ENCODE measurements around the gene PTCD3.
A peak's percentile ranks its signal among the peaks of the same experiment; 100 is the strongest.

The PTCD3 gene

DNA sequence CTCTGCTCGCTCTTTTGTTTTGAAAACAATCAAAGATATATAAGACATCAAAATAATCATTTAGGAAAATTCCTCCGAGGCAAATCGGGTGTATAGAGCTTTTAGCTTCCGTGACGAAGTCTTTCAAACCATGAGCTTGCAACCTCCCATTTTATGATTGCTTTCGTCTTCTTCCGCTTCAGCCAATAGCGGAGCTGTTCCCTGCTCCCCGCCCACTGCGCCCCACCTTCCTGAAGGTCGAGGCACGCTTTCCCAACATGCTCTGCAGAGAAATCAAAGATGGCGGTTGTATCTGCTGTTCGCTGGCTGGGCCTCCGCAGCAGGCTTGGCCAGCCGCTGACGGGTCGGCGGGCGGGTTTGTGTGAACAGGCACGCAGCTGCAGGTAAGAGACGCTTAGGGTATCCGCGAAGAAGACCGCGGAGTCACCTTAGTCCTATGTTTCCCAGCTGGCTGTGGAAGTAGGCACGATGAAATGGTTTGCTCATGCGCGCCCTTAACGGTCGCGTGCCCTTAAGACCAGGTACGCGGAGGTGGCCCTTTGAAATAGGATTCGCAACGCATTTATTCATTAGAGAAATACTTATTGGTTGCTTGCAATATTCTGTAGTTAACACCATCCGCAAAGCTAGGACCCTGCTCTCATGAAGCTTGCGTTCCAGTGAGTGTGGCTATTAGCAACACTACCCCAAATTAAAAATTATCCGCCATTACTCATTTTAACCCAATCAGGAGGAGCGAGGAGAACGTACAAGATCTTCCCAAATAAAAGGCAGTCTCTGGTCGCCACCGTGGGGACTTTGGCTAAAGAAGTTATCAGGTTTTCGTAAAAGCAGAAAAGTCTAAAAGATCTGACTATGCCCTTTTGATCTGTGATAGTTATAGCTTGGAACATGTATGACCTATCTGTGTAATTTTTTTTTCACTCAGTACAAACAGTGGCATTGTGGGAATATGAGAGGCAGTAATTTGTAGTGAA, at the start of gene PTCD3:
Gene PTCD3, plus strand, starts transcription at position 267 of the 977 bp plus-strand sequence. Its CDS starts 13 bp downstream, at position 280.
- peak; percentile 89 for DNase-seq (ENCODE audit: low spot score)

DNA sequence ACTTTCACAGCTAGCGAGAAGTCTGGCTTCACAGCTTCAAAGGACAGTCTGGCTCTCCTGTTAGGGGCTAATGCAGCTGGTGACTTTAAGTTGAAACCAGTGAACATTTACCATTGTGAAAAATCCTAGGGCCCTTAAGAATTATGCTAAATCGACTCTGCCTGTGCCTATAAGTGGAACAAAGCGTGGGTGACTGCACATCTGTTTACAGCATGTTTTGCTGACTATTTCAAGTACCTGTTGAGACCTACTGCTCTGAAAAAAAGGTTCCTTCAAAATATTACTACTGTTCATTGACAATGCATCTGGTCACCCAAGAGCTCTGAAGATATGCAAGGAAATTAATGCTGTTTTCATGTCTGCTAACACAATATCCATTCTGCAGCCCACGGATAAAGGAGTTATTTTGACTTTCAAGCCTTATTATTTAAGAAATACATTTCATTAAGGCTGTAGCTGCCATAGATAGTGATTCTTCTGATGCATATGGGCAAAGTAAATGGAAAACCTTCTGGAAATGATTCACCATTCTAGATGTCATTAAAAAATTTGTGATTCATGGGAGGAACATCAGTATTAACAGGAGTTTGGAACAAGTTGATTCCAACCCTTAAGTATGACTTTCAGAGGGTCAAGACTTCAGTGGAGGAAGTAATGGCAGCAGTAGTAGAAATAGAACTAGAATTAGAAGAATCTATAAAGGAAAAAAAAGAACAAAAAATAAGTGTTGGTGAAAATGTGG, 49.3 kb upstream of the PTCD3 start:
- DNase-seq (ENCODE audit: low spot score) = no peak

DNA sequence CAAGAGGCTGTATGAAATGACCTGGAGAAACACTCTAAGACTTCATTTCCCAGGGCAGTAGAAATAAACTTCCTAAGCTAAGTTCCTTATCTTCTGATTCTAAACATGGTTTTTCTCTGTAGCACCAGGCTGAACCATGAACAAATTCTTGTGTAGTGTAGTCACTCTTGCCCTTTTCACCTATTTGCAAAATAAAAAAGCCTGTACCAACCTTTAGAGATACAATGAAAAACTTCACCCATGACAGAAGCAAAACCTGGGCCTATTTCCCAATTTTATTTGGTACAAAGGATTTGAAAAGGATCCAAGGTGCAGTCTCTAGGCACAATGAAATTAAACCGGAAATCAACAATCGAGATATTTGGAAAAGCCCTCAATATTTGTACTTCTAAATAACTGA, 44.0 kb upstream of the PTCD3 start:
- peak; percentile 47 for DNase-seq (ENCODE audit: low spot score)

DNA sequence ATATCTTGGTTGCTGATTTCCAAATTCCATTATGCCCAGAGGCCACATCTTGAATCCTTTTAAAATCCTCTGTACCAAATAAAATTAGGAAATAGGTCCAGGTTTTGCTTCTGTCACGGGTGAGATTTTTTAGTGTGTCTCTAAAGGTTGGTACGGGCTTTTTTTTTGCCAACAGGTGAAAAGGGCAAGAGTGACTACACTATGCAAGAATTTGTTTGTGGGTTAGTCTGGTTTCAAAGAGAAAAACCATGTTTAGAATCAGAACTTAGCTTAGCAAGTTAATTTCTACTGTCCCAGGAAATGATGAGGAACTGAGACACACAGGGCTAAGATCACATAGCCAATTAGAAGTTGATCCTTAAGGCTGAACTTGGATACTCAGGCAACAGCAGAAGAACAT, 42.0 kb upstream of the PTCD3 start:
- DNase-seq (ENCODE audit: low spot score) = no peak

DNA sequence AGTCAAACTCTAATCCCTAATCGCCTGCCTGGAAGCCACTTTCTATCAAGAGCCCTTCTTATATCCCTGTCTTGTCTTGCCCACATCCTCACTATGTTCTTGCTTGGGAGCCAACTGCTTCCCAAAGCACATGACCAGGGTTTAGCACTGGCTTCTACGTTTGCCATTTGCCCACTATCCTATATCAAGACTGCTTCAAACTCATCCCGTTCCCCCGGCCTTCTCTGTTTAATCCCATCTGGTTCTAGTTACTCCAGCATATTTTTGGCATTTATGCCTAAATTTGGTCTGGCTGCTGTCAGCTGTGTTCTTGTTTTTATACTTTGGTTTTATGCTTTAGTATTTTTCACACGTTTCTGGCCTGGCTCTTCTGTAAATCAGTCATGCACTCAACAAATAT, 40.5 kb upstream of the PTCD3 start:
- DNase-seq (ENCODE audit: low spot score) = no peak

DNA sequence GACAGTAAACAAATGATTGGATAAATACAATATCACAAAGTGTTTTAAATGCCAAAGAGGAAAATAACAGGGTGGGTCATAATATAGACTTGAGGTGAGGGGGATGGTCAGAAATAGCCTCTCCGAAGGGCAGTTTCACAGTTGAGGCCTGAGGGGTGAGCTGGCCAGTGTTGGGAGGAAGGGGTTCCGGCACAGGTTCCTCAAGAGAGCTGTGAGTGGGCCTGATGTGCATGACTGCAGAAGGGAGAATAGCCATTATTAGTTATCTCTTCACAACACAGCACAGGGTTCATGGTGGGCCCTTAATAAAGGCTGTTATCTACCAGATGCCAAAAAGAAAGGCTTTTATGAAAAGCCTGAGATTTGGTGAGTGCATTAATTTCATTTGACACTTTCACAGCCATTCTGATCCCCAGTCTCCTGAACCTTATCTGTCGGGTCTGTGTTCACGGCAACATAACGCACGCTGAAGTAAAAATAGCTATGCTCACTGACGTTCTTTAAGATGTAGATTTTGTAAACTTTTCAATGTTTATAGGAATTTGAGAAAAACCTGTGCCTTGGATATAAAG, 39.9 kb upstream of the PTCD3 start:
- no peak for DNase-seq (ENCODE audit: low spot score)

DNA sequence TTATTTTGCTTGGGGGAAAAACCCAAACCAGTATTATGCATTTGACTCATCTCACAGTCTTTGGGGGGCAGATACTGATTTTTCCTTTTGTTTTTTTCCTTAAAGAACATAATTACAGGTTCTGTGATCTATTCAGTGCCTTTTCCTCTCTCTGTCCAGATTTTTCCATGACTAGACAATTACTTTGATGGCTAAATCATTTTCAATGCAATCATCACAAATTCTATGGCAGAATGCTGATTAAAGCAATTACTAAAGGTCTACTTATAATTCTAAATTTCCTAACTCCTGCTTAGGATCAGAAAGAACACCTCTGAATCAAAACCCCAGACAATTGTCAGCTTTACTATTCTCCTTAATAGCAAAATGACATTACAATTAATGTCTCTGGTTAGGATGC, 39.1 kb upstream of the PTCD3 start:
- DNase-seq (ENCODE audit: low spot score) = no peak

DNA sequence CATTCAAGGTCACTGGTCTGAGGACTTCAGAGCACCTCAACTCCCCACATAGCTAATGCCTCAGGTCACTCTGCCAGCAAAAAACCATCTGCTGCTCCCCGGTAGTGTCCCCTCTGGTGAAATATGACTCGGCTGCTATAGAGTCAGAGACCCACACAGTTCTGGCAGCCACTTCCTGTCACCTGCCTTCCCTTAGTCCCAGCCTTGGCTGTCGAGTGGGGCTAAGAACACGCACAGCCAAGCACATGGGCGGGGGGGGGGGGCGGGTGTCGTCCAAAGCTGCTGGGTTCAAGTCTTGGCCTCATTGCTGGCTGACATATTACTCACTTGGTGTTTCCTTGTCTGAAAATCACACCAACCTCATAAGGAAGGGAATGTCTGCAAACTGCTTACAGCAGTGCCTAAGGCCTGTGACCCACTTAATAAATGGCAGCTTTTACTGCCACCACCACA, 37.9 kb upstream of the PTCD3 start:
- DNase-seq (ENCODE audit: low spot score) = no peak

DNA sequence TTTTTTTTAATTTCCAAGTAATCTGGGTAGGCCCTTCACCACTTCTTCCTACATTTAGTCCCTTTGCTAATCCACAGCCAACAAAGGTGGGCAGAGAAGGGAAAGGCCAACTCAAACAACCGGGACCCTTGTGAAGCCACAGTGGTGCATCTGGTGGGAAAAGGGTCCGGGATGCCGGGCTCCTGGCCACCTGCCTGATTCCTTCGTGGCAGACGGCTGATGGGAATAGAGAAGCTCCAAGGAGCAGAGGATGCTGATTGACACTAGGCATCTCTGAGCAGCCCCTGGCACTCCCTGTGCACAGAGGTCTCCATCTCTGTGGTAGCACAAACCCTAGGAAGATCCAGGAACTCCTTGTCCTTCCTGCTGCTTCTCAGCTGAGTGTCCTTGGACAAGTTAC, 37.4 kb upstream of the PTCD3 start:
- no peak for DNase-seq (ENCODE audit: low spot score)

DNA sequence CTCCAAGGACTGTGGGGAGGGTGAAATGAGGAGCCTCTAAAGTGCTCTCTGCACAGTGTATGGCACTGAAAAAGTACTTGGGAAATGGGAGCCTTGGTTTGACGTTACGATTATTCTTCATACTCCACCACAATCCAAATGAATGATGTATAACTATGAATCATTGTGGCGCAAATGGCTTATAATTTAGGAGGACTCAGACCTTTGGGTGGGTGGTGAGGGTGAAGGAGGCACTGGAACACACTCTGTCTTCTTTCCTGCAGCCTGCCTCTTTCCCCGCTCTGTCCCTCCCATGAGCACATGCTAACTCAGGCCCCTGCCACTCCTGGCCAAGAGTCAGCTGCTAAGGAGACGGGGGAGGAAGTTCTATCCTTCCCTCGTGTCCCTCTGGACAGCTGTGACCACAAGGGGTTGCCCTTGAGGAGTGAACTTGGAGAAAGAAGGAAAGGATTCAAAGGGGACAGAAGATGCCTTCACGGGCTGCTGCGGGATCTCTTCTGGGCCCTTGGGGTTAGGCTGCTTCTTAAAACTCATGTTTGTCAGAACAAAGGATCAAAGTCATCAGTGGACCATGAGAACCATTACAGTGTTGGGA, 36.8 kb upstream of the PTCD3 start:
- DNase-seq (ENCODE audit: low spot score) = no peak

DNA sequence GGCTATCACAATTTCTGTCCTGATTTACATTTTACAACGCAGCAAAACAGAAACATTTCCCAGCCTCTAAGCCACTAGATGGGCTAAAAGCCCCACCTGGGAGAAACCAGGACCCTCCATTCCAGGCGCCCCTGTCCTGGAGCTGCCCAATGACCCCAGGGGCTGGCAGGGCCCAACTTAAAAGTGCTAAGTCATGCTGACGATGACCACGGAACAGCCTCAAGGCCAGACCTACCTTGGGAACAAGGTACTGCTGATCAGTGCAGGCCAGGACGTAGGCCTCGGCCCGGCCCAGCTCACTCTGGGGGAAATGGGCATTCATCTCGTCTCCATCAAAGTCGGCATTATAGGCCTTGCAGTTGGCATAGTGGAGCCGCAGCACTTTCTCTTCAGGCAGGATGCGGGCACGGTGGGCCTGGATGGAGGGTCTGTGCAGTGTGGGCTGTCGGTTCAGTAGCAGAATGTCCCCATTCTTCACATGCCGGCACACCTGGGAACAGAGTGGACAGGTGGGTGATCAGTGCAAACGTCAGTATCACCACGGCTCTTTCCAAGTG, 36.2 kb upstream of the PTCD3 start:
- no peak for DNase-seq (ENCODE audit: low spot score)

DNA sequence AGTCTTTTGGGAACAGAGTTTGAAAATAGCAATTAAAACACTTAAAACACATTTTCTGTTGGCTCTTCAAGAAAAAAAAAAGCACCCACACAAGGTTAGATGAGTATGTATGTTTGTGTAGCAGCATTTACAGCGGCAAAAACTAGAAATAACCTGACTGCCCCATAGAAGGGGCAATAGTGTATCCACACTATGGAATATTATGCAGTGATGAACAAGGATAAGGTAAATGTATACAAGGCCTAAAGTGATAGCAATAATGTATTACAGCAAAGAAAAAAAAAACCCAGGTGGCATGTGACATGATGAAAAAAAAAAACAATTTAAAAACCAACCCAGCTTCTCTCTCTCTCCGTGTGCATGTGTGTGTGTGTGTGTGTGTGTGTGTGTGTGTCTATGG, 35.2 kb upstream of the PTCD3 start:
- DNase-seq (ENCODE audit: low spot score) = no peak

DNA sequence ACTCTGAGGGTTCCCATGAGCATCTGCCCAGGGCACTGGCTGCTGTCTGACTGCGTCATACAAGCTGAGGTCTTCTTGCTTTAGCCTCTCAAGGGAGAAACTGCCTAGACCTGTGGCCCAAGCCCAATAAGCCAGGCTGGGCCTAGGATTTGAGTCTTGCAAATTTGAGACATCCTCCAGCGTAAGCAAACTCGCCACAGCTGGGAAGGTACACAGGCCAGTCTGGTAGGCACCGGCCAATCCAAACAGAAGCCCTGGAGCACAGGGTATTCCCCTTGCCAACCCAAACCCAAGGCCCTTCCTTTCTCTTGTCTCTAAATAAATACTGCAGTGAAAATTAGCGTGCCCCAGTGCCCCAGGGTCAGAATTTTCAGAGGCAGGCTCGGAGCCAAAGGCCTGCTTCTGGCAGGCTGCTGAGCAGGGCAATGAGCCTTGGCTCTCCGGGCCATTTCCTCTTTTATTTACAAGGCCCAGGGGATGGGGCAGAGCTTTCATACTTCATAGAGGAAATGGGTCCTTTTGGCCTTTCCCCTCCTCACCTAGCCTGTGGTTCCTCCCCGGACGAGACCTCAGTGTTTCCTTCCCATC, 33.7 kb upstream of the PTCD3 start:
- DNase-seq (ENCODE audit: low spot score) = no peak

DNA sequence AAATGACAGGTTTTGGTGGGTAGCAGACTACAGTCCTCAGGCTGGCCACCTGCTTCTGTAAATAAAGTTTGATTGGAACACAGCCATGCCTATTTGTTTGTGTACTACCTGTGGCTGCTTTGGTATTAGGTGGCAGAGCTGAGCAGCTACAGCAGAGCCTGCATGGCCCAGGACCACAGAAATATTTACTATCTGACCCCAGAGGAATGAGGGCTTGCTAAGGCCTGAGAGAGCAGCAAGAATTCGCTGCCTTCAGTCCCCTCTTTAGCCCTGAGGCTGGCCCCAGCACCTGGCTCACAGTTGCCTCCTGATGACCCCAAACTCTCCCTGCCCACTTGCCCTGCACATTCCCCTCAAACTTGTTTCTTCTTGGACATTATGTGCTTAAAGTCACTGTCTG, 32.8 kb upstream of the PTCD3 start:
- no peak for DNase-seq (ENCODE audit: low spot score)

DNA sequence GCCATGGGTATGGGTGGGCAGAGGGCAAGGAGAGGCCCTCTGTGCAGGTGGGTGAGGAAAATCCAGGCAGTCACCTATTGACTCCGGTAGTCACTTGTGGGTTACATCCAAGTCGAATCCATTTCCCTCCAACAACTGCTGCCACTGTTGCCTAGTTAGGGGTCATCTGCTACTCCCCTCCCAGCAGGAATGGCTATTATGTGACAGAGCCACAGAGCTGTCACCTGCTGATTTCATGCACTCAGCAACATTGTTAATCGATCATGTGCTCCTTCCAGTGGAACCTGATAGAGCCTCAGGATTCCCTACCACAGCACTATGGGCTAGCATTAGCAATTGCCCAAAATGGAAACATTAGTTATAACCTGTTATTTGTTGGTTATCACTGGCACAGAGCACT, 31.8 kb upstream of the PTCD3 start:
- DNase-seq (ENCODE audit: low spot score) = no peak

DNA sequence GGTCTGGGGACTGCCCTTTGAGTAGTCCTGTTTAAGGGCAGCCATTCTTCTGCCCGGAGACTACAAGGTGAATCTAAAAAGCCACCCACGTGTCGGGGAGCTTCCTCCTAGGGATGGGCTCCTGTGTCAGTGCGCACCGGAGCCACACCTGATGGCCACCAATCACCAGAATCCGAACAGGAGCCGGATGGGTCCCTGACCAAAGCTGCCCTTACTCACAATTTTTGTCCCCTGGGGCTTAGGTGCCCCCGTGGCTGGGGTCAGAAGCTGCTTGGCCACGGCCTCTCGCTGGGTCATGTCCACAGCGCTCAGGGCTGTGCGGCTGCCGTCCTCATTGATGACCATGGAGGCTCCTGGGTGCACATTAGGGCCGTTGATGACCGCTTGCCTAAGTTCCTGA, 31.2 kb upstream of the PTCD3 start:
- DNase-seq (ENCODE audit: low spot score) = no peak

DNA sequence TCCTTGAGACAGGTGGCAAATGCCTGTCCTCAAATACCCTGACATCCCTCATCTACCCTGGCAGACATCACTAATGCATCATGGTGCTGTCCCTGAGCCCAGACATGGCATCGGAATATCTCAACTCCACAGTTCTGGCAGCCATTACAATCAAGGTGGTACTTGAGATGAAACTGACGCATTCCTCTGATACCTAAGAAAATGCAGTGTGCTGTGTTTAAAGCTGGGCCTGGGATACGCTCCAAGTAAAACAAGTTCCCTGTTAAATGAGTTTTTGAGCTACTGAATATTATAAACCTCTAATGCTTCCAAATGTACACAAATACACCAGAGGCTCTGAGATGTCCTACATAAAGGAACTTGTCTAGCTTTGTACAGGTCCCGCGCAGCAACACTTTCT, 30.1 kb upstream of the PTCD3 start:
- DNase-seq (ENCODE audit: low spot score) = no peak

DNA sequence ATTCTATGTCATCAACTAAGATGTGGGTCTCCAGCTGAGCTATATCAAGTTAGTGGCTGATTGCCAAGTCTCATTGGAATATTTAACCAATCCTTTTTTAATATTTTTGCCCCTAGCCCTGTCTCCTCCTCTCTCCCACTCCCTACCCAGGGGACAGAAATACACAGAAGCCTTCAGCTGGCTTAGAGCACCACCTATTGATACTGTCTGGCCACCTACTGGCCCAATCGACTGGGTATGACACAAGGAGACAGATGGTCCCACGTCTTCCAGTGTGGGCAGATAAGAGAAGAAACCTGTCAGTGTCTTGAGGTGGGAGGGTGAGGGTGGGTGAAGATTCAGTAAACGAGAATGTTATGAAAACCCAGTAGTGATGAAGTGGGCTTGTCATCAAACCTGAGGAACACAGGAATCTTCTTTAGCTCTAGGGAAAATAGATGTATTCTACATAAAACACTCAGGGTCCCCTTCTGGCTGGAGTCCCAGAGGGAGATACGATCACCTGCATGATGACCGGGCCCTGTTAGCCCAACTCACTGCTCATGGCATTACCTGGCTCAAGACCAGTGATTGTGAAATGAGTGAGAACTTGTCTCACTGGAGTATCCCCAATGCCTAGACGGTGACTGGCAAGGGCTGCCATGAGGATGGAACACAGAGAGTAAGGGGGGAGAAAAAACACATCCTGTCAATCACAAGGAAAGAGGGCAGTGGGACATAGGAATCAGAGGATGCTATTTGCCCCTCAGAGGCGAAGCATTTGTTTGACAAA, 27.1 kb upstream of the PTCD3 start:
- DNase-seq (ENCODE audit: low spot score) = peak; percentile 42

DNA sequence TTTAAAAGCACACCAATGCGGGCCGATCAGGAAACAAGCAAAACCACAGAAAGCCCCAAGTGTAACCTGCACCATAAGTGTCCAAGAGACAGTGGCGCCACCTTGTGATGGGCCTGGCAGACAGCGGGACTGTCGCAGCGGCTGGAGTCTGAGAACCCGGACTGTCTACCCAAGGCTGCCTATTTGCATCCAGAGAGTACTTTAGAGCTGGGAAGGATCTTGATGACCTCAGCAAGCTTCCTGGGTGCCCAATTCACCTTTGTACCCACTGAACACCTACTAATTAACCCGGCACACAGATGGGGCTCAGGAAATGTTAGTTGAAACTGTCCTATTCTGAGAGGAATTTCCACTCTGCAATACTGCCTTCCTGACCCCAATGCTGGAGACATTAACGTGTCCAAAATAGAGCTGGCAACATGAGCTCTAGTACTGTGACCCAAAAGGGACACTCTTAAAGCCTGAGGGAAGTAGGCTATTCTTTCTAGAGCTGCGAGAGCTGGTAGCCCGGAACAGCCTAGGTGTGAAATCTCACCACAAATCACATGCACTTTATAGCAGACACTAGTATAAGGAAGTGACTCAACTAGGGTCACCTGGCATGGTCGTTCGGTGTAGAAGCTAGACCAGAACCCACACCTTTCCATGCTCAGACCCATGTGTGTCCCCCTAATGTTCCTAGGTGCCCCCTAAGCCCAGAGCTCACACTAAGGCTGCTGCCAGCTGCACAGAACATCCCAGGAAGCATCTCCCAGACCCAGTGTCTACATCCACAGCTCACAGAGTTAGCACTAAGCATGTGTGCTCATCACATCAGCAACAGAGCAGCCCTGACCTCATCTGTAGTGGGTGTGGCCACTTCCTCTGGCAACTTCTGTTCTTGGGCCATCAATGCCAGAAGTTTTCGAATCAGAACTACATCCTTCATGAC, 25.8 kb upstream of the PTCD3 start:
- DNase-seq (ENCODE audit: low spot score) = peak; percentile 61

DNA sequence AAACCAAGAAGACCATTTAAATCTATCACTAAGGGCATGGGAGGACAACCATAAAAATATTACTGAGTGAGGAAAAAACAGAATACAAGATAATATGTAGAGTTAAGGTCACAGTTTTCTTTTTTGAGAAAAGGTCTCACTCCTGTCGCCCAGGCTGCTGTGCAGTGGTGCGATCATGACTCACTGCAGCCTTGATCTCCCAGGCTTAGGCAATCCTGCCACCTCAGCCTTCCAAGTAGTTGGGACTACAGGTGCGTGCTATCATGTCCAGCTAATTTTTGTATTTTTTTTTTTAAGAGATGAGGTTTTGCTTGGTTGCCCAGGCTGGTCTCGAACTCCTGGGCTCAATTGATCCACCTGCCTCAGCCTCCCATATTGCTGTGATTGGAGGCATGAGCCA, 24.3 kb upstream of the PTCD3 start:
- DNase-seq (ENCODE audit: low spot score) = no peak

All from hepatic stellate cell (primary cell).